ENCODE results near the gene UAP1.

The UAP1 gene

DNA sequence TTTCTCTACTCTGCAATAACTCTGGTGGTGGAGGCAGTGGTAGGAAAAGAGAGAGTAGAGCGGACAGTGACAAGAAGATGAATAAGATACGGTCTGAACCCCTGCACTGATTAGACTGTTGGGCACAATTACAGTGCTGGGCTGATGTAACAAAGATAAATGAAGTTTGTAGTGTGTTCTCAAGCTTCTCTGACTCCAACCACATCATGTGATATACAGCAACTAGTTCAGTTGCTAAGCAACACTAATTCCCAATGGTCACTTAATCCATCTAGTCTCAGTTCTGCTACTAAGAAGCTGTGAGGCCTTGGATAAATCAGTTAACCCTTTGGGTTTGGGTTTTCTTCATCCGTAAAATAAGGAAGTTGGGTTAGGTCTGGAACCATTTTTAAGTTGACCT lies 88.1 kb downstream of the UAP1 start:
- H3K9me3 Mint-ChIP-seq: no peaks in the 10 kb centered on the region
- no peak overlapping the region for H3K4me3 Mint-ChIP-seq
- no peak overlapping the region for H3K27ac Mint-ChIP-seq
- no peak for ATAC-seq
- no peaks in the 10 kb centered on the region for H3K4me1 Mint-ChIP-seq
- no peaks in the 10 kb centered on the region for H3K36me3 Mint-ChIP-seq
- H3K27me3 Mint-ChIP-seq: peaks cover 27% of the 10 kb centered on the region

All from stimulated activated memory B cell treated with anti-CD40 and anti-IgM and Interleukin-4, amounts not matched to agents 10 μg/mL and 1 μg/mL and 100 μg/mL, for 72 hours (primary cell).